ENCODE measurements around the gene APCDD1L. TPM values are rescaled to one million over a fixed set of nuclear protein-coding genes. Genes with fewer than 3 reads are reported as not detected.

The APCDD1L gene
- total and polyA plus RNA-seq, 12 donors, result 0.08 to 1.8 (median 1.1) TPM; not detected in 2

- ATAC-seq (no peak), DNase-seq (no peak)
- WGBS, 2 donors, result 62 to 66% methylated on average over 55 to 68 of the region's 68 CpGs
- Histone ChIP-seq H3K27ac (no peak overlapping the region), H3K4me1 (peaks cover 0 to 17% (median 5%) of the 10 kb centered on the region in 9 donors), H3K9me3 (peaks cover 0 to 8% (median 0%) of the 10 kb centered on the region in 11 donors), H3K4me3 (no peak overlapping the region), H3K36me3 (no peaks in the 10 kb centered on the region), H3K27me3 (peaks cover 0 to 5% (median 3%) of the 10 kb centered on the region in 7 donors)
- TF ChIP-seq, protein P1, sequence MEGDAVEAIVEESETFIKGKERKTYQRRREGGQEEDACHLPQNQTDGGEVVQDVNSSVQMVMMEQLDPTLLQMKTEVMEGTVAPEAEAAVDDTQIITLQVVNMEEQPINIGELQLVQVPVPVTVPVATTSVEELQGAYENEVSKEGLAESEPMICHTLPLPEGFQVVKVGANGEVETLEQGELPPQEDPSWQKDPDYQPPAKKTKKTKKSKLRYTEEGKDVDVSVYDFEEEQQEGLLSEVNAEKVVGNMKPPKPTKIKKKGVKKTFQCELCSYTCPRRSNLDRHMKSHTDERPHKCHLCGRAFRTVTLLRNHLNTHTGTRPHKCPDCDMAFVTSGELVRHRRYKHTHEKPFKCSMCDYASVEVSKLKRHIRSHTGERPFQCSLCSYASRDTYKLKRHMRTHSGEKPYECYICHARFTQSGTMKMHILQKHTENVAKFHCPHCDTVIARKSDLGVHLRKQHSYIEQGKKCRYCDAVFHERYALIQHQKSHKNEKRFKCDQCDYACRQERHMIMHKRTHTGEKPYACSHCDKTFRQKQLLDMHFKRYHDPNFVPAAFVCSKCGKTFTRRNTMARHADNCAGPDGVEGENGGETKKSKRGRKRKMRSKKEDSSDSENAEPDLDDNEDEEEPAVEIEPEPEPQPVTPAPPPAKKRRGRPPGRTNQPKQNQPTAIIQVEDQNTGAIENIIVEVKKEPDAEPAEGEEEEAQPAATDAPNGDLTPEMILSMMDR (IDR thresholded peaks at IDR 0.05), result no peak
- intact Hi-C loops (cut with DNase I), result no loop called here
These were observed 48.2 kb downstream of the APCDD1L start for GRCh38 chr20:58466729-58467571.

DNA sequence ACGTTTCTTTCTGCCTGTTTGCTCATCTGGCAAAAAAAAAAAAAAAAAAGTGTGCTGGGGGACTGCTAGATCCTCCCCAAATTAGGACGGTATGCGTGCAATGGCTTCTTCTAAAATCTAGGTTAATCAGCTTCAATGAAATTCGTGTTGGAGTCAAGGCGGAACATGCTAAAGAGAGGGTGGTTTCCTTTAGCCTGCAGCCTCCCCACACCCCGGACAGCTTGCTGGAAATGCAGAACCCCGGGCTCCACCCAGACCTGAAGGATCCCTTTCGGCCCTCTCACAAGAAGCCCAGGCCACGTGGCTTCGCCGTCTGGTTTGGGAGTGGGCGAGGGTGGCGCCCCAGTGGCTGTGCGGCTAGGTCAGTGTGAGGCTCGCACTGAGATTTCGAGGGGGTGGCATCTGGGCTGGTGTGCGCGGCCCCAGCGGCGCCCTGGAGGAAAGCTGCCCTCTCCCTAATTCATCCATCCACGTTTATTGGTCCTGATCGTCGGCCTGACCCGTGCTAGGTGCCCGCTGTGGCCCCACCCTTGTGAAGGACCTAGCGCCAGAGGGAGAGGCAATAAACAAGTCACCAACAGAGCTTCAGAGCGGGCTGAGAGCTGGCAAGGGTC, 49.0 kb downstream of the APCDD1L start:
- TF ChIP-seq, protein P1 (IDR thresholded peaks at IDR 0.05), result no peak
- intact Hi-C loops (cut with DNase I), result no loop called here
- Histone ChIP-seq H3K9me3 (peaks cover 0 to 8% (median 0%) of the 10 kb centered on the region in 11 donors), H3K27me3 (peaks cover 0 to 5% (median 3%) of the 10 kb centered on the region in 7 donors), H3K27ac (no peak overlapping the region), H3K36me3 (no peaks in the 10 kb centered on the region), H3K4me3 (no peak overlapping the region), H3K4me1 (peaks cover 0 to 10% (median 3%) of the 10 kb centered on the region in 9 donors)
- DNase-seq (no peak), ATAC-seq (no peak)
- 96% methylated on average over 27 of the region's 27 CpGs for WGBS, 2 donors

DNA sequence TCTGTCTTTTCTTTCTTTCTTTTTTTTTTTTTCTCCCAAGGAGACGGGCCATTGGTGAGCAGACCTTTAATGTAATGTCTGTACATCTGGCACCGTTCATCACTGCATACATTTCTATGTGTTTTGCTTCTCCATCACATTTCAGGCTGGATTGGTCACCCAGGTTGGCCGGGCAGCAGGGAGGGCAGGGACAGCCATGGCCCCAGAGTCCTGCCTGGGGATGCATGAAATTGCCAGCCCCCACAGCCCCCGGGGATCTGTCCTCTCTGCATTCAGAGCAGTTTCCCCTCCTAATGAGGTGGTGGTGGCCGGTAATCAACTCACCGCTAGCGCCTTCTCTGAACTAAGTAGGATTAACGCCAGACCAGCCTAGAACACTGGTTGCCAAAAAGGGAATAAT, 50.4 kb downstream of the APCDD1L start:
- Histone ChIP-seq H3K36me3 (no peaks in the 10 kb centered on the region), H3K27ac (no peak overlapping the region), H3K9me3 (peaks cover 0 to 8% (median 0%) of the 10 kb centered on the region in 11 donors), H3K27me3 (peaks cover 0 to 5% (median 3%) of the 10 kb centered on the region in 7 donors), H3K4me1 (peaks cover 0 to 4% (median 0%) of the 10 kb centered on the region in 9 donors), H3K4me3 (no peak overlapping the region)
- TF ChIP-seq, protein P1 (IDR thresholded peaks at IDR 0.05), result no peak
- no peak for DNase-seq
- intact Hi-C loops (cut with DNase I), result no loop called here
- 68 to 74% methylated on average over 8 of the region's 8 CpGs for WGBS, 2 donors
- no peak for ATAC-seq

DNA sequence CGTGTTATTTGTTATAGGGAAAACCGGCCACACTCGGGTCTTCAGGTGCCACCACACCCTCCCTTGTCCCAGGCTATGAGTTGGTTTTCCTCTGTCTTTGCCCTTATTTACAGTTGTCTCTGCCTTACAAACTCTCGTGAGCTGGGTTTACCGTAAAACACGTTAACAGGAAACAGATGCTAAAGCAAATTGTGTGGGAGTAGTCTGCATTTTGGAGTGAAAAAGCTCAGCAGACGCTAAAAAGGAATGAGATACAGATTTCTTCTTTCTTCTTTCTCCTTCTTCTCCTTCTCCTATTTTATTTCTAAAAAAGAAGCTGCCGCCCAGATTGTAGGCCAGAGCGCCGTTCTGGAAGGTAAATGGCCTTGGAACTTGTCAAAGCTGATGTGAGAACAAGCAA, 51.9 kb downstream of the APCDD1L start:
- ATAC-seq (no peak), DNase-seq (no peak)
- H3K4me3 ChIP-seq, result no peak overlapping the region
- no peaks in the 10 kb centered on the region for H3K36me3 ChIP-seq
- peaks cover 0 to 5% (median 3%) of the 10 kb centered on the region in 7 donors for H3K27me3 ChIP-seq
- intact Hi-C loops (cut with DNase I), result no loop called here
- H3K9me3 ChIP-seq, result peaks cover 0 to 8% (median 0%) of the 10 kb centered on the region in 11 donors
- TF ChIP-seq, protein P1 (IDR thresholded peaks at IDR 0.05), result no peak
- no peak overlapping the region for H3K27ac ChIP-seq
- WGBS, 2 donors, result 68 to 79% methylated on average over 10 of the region's 10 CpGs
- peaks cover 0 to 4% (median 0%) of the 10 kb centered on the region in 9 donors for H3K4me1 ChIP-seq

Measured in heart right ventricle (tissue), 16 donors.